ENCODE results near the gene TRPC1. TPM values are rescaled to one million over a fixed set of nuclear protein-coding genes. Genes with fewer than 3 reads are reported as not detected.

The TRPC1 gene
- total RNA-seq, 2 experiments from 2014 or later = 3.1 to 4.2 TPM

GRCh38 chr3:142850395-142851023 is 126.7 kb downstream of the TRPC1 start:
- Mint-ChIP-seq H3K4me1 (ENCODE audit: low read depth) (no peaks in the 10 kb centered on the region), H3K27ac (no peak overlapping the region), H3K27me3 (peaks cover 10% of the 10 kb centered on the region), H3K9me3 (no peaks in the 10 kb centered on the region), H3K36me3 (ENCODE audit: low read depth) (no peaks in the 10 kb centered on the region), H3K4me3 (no peak overlapping the region)
- Histone ChIP-seq H3K36me3 (ENCODE audit: insufficient read depth, low read length) (no peaks in the 10 kb centered on the region), H3K9me3 (ENCODE audit: control insufficient read depth in 1 of 2, insufficient read depth in 1 of 2, low read length in 2 of 2) (no peaks in the 10 kb centered on the region), H3K4me1 (ENCODE audit: insufficient read depth, low read length) (no peaks in the 10 kb centered on the region), H3K27me3 (ENCODE audit: control insufficient read depth in 1 of 2, insufficient read depth in 2 of 2, low read length in 2 of 2) (no peaks in the 10 kb centered on the region), H3K4me3 (ENCODE audit: low read length) (no peak overlapping the region), H3K27ac (ENCODE audit: low read depth in 1 of 2, low read length in 2 of 2) (no peak overlapping the region)
- no peak for TF ChIP-seq CTCF (IDR thresholded peaks at IDR 0.05)
- peak in 2 of 14 experiments; percentile 6 to 44 for DNase-seq
- ATAC-seq (ENCODE audit: poor library complexity) = no peak
- POLR2A ChIA-PET = no interaction called here
- intact Hi-C loops (cut with DNase I, micrococcal nuclease) = no loop called here
- CTCF ChIA-PET = no interaction called here

- Mint-ChIP-seq H3K27me3 (peaks cover 5% of the 10 kb centered on the region), H3K4me3 (no peak overlapping the region), H3K27ac (no peak overlapping the region), H3K9me3 (no peaks in the 10 kb centered on the region), H3K36me3 (ENCODE audit: low read depth) (no peaks in the 10 kb centered on the region), H3K4me1 (ENCODE audit: low read depth) (no peaks in the 10 kb centered on the region)
- H3K27me3 ChIP-seq (ENCODE audit: control insufficient read depth in 1 of 2, insufficient read depth in 2 of 2, low read length in 2 of 2) = no peaks in the 10 kb centered on the region
- no peak overlapping the region for H3K27ac ChIP-seq (ENCODE audit: low read depth in 1 of 2, low read length in 2 of 2)
- ATAC-seq (ENCODE audit: poor library complexity) (no peak), DNase-seq (no peak)
- H3K36me3 ChIP-seq (ENCODE audit: insufficient read depth, low read length) = no peaks in the 10 kb centered on the region
- intact Hi-C loops (cut with DNase I, micrococcal nuclease) = no loop called here
- ChIA-PET CTCF (no interaction called here), POLR2A (no interaction called here)
- H3K4me3 ChIP-seq (ENCODE audit: low read length) = no peak overlapping the region
- TF ChIP-seq CTCF (IDR thresholded peaks at IDR 0.05) = no peak
- no peaks in the 10 kb centered on the region for H3K4me1 ChIP-seq (ENCODE audit: insufficient read depth, low read length)
- no peaks in the 10 kb centered on the region for H3K9me3 ChIP-seq (ENCODE audit: control insufficient read depth in 1 of 2, insufficient read depth in 1 of 2, low read length in 2 of 2)
Observed at GRCh38 chr3:142852009-142852408, 128.2 kb downstream of the TRPC1 start.

- Histone ChIP-seq H3K9me3 (ENCODE audit: control insufficient read depth in 1 of 2, insufficient read depth in 1 of 2, low read length in 2 of 2) (no peaks in the 10 kb centered on the region), H3K27me3 (ENCODE audit: control insufficient read depth in 1 of 2, insufficient read depth in 2 of 2, low read length in 2 of 2) (no peaks in the 10 kb centered on the region), H3K27ac (ENCODE audit: low read depth in 1 of 2, low read length in 2 of 2) (no peak overlapping the region), H3K4me1 (ENCODE audit: insufficient read depth, low read length) (no peaks in the 10 kb centered on the region), H3K36me3 (ENCODE audit: insufficient read depth, low read length) (no peaks in the 10 kb centered on the region), H3K4me3 (ENCODE audit: low read length) (no peak overlapping the region)
- Mint-ChIP-seq H3K27ac (no peak overlapping the region), H3K4me3 (no peak overlapping the region), H3K27me3 (peaks cover 11% of the 10 kb centered on the region), H3K4me1 (ENCODE audit: low read depth) (no peaks in the 10 kb centered on the region), H3K9me3 (no peaks in the 10 kb centered on the region), H3K36me3 (ENCODE audit: low read depth) (no peaks in the 10 kb centered on the region)
- TF ChIP-seq CTCF (IDR thresholded peaks at IDR 0.05) = no peak
- ATAC-seq (ENCODE audit: poor library complexity) (no peak), DNase-seq (no peak)
- ChIA-PET CTCF (no interaction called here), POLR2A (no interaction called here)
- intact Hi-C loops (cut with DNase I, micrococcal nuclease) = no loop called here
Observed at GRCh38 chr3:142853270-142854168, 129.7 kb downstream of the TRPC1 start.

Measured in CD4-positive, alpha-beta T cell (primary cell).